ENCODE measurements around the gene STMN3.
"Not testable (repeated sequence)": the region's sequence is repeated elsewhere in the genome, so short reads cannot be mapped to it uniquely, and the experiment has no call there.

DNA sequence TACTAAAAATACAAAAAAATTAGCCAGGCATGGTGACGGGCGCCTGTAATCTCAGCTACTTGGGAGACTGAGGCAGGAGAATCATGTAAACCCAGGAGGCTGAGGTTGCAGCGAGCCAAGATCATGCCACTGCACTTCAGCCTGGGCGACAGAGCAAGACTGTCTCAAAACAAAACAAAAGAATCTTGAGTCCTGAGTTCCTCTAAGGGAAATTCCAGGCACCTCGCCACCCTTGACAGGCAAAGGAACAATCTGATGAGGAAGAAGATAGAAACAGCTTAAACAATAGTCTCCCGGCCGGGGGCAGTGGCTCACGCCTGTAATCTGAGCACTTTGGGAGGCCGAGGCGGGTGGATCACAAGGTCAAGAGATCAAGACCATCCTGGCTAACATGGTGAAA, 21.8 kb downstream of the STMN3 start:
- TF ChIP-seq, protein P1, sequence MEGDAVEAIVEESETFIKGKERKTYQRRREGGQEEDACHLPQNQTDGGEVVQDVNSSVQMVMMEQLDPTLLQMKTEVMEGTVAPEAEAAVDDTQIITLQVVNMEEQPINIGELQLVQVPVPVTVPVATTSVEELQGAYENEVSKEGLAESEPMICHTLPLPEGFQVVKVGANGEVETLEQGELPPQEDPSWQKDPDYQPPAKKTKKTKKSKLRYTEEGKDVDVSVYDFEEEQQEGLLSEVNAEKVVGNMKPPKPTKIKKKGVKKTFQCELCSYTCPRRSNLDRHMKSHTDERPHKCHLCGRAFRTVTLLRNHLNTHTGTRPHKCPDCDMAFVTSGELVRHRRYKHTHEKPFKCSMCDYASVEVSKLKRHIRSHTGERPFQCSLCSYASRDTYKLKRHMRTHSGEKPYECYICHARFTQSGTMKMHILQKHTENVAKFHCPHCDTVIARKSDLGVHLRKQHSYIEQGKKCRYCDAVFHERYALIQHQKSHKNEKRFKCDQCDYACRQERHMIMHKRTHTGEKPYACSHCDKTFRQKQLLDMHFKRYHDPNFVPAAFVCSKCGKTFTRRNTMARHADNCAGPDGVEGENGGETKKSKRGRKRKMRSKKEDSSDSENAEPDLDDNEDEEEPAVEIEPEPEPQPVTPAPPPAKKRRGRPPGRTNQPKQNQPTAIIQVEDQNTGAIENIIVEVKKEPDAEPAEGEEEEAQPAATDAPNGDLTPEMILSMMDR (conservative IDR thresholded peaks at IDR 0.05), result not testable (repeated sequence)
- not testable (repeated sequence) for TF ChIP-seq ZFX (IDR thresholded peaks at IDR 0.05)
